Measurements from ENCODE around the gene EVL. TPM values are rescaled to one million over a fixed set of nuclear protein-coding genes. Genes with fewer than 3 reads are reported as not detected.
"Not testable (repeated sequence)": the region's sequence is repeated elsewhere in the genome, so short reads cannot be mapped to it uniquely, and the experiment has no call there.

Gene EVL
- total and polyA plus RNA-seq, 2 donors = 233 to 240 TPM

DNA sequence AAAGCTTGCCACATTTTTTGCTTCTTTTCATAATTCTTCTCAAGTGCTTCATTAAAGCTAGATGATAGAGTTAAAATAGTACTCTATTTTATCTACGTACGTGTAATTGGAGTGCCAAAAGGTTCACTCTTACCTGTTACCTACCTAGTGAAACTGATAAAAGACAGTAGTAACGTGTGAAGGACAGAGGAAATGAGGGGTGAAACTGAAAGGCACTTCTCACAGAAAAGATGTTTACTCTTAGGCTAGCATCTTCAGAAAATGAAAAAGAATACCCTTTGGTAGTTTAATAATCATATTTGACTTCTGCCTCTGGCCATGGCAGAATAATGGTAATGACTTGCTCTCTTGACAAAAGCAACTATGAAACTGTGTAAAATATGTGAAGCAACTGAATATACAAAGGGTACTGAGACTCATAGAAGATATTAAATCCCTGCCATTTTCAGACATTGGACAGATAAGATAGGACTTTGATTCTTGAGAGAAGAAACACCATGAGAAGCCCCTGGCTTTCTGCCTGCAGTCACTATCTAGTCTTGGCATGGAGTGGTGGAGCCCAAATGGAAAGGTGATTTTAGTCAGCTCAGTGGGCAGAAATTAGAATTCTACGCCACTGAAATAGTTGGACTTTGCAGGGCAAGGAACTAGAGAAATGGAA lies 6.3 kb upstream of the EVL start:
- H3K4me3 ChIP-seq (ENCODE audit: low read length in 2 of 2) = no peak overlapping the region
- H3K4me1 ChIP-seq (ENCODE audit: control insufficient read depth in 2 of 2, insufficient read depth in 2 of 2, low read length in 2 of 2) = peaks cover 32 to 48% of the 10 kb centered on the region in 2 donors
- H3K27ac ChIP-seq (ENCODE audit: low read depth in 1 of 2, low read length in 1 of 2) = no peak overlapping the region
- no peaks in the 10 kb centered on the region for H3K36me3 ChIP-seq (ENCODE audit: control insufficient read depth in 2 of 2, insufficient read depth in 2 of 2, low read length in 1 of 2)
- H3K9me3 ChIP-seq (ENCODE audit: control insufficient read depth in 2 of 2, insufficient read depth in 1 of 2, low read length in 1 of 2) = no peaks in the 10 kb centered on the region
- no peak for DNase-seq (ENCODE audit: low read depth in 6 of 9, low spot score in 9 of 9)
- H3K27me3 ChIP-seq (ENCODE audit: control insufficient read depth in 2 of 2, insufficient read depth in 1 of 2, low read length in 1 of 2) = no peaks in the 10 kb centered on the region
- 81% methylated on average over 4 of the region's 4 CpGs for WGBS

- Histone ChIP-seq H3K9me3 (ENCODE audit: control insufficient read depth in 2 of 2, insufficient read depth in 1 of 2, low read length in 1 of 2) (no peaks in the 10 kb centered on the region), H3K4me3 (ENCODE audit: low read length in 2 of 2) (no peak overlapping the region), H3K36me3 (ENCODE audit: control insufficient read depth in 2 of 2, insufficient read depth in 2 of 2, low read length in 1 of 2) (no peaks in the 10 kb centered on the region), H3K27me3 (ENCODE audit: control insufficient read depth in 2 of 2, insufficient read depth in 1 of 2, low read length in 1 of 2) (no peaks in the 10 kb centered on the region), H3K27ac (ENCODE audit: low read depth in 1 of 2, low read length in 1 of 2) (no peak overlapping the region), H3K4me1 (ENCODE audit: control insufficient read depth in 2 of 2, insufficient read depth in 2 of 2, low read length in 2 of 2) (peaks cover 35 to 50% of the 10 kb centered on the region in 2 donors)
- 96% methylated on average over 3 of the region's 3 CpGs for WGBS
- no peak for DNase-seq (ENCODE audit: low read depth in 6 of 9, low spot score in 9 of 9)
Observed at GRCh38 chr14:100059438-100059781, 5.8 kb upstream of the EVL start.

GRCh38 chr14:100060760-100061159 lies 4.5 kb upstream of the EVL start:
- no peaks in the 10 kb centered on the region for H3K36me3 ChIP-seq (ENCODE audit: control insufficient read depth in 2 of 2, insufficient read depth in 2 of 2, low read length in 1 of 2)
- peak overlapping the region; percentile 53 to 60 for H3K27ac ChIP-seq (ENCODE audit: low read depth in 1 of 2, low read length in 1 of 2)
- DNase-seq (ENCODE audit: low read depth in 6 of 9, low spot score in 9 of 9) = no peak
- H3K4me3 ChIP-seq (ENCODE audit: low read length in 2 of 2) = no peak overlapping the region
- no peaks in the 10 kb centered on the region for H3K27me3 ChIP-seq (ENCODE audit: control insufficient read depth in 2 of 2, insufficient read depth in 1 of 2, low read length in 1 of 2)
- no peaks in the 10 kb centered on the region for H3K9me3 ChIP-seq (ENCODE audit: control insufficient read depth in 2 of 2, insufficient read depth in 1 of 2, low read length in 1 of 2)
- H3K4me1 ChIP-seq (ENCODE audit: control insufficient read depth in 2 of 2, insufficient read depth in 2 of 2, low read length in 2 of 2) = peaks cover 41 to 62% of the 10 kb centered on the region in 2 donors
- WGBS = 87% methylated on average over 3 of the region's 3 CpGs

GRCh38 chr14:100062590-100062989 lies 2.6 kb upstream of the EVL start:
- Histone ChIP-seq H3K27me3 (ENCODE audit: control insufficient read depth in 2 of 2, insufficient read depth in 1 of 2, low read length in 1 of 2) (no peaks in the 10 kb centered on the region), H3K36me3 (ENCODE audit: control insufficient read depth in 2 of 2, insufficient read depth in 2 of 2, low read length in 1 of 2) (no peaks in the 10 kb centered on the region), H3K27ac (ENCODE audit: low read depth in 1 of 2, low read length in 1 of 2) (peak overlapping the region in 1 of 2 donors; percentile 56), H3K9me3 (ENCODE audit: control insufficient read depth in 2 of 2, insufficient read depth in 1 of 2, low read length in 1 of 2) (no peaks in the 10 kb centered on the region), H3K4me1 (ENCODE audit: control insufficient read depth in 2 of 2, insufficient read depth in 2 of 2, low read length in 2 of 2) (peaks cover 34 to 61% of the 10 kb centered on the region in 2 donors), H3K4me3 (ENCODE audit: low read length in 2 of 2) (no peak overlapping the region)
- DNase-seq (ENCODE audit: low read depth in 6 of 9, low spot score in 9 of 9) = no peak
- WGBS = 88% methylated on average over 4 of the region's 4 CpGs

GRCh38 chr14:100063314-100063941 lies 1.8 kb upstream of the EVL start:
- Histone ChIP-seq H3K27me3 (ENCODE audit: control insufficient read depth in 2 of 2, insufficient read depth in 1 of 2, low read length in 1 of 2) (no peaks in the 10 kb centered on the region), H3K36me3 (ENCODE audit: control insufficient read depth in 2 of 2, insufficient read depth in 2 of 2, low read length in 1 of 2) (no peaks in the 10 kb centered on the region), H3K27ac (ENCODE audit: low read depth in 1 of 2, low read length in 1 of 2) (peak overlapping the region; percentile 48 to 99), H3K4me3 (ENCODE audit: low read length in 2 of 2) (no peak overlapping the region), H3K4me1 (ENCODE audit: control insufficient read depth in 2 of 2, insufficient read depth in 2 of 2, low read length in 2 of 2) (peaks cover 34 to 67% of the 10 kb centered on the region in 2 donors), H3K9me3 (ENCODE audit: control insufficient read depth in 2 of 2, insufficient read depth in 1 of 2, low read length in 1 of 2) (no peaks in the 10 kb centered on the region)
- DNase-seq (ENCODE audit: low read depth in 6 of 9, low spot score in 9 of 9) = peak in 1 of 9 donors; percentile 30
- 88% methylated on average over 6 of the region's 6 CpGs for WGBS

GRCh38 chr14:100064335-100065092 lies 708 bp upstream of the EVL start:
- peak overlapping the region; percentile 64 to 73 for H3K4me3 ChIP-seq (ENCODE audit: low read length in 2 of 2)
- not testable (repeated sequence) for H3K27me3 ChIP-seq (ENCODE audit: control insufficient read depth in 2 of 2, insufficient read depth in 1 of 2, low read length in 1 of 2); H3K9me3 ChIP-seq (ENCODE audit: control insufficient read depth in 2 of 2, insufficient read depth in 1 of 2, low read length in 1 of 2); H3K36me3 ChIP-seq (ENCODE audit: control insufficient read depth in 2 of 2, insufficient read depth in 2 of 2, low read length in 1 of 2); DNase-seq (ENCODE audit: low read depth in 6 of 9, low spot score in 9 of 9)
- H3K4me1 ChIP-seq (ENCODE audit: control insufficient read depth in 2 of 2, insufficient read depth in 2 of 2, low read length in 2 of 2) = peaks cover 35 to 67% of the 10 kb centered on the region in 2 donors
- 67% methylated on average over 12 of the region's 12 CpGs for WGBS
- H3K27ac ChIP-seq (ENCODE audit: low read depth in 1 of 2, low read length in 1 of 2) = peak overlapping the region; percentile 99

GRCh38 chr14:100065942-100066574 lies 836 bp downstream of the EVL start:
- peak overlapping the region; percentile 99 for H3K27ac ChIP-seq (ENCODE audit: low read depth in 1 of 2, low read length in 1 of 2)
- peak in 4 of 9 donors; percentile 81 to 92 (median 83) for DNase-seq (ENCODE audit: low read depth in 6 of 9, low spot score in 9 of 9)
- 4% methylated on average over 10 of the region's 10 CpGs for WGBS
- H3K9me3 ChIP-seq (ENCODE audit: control insufficient read depth in 2 of 2, insufficient read depth in 1 of 2, low read length in 1 of 2) = no peaks in the 10 kb centered on the region
- peaks cover 0 to 20% of the 10 kb centered on the region in 2 donors for H3K36me3 ChIP-seq (ENCODE audit: control insufficient read depth in 2 of 2, insufficient read depth in 2 of 2, low read length in 1 of 2)
- peak overlapping the region; percentile 64 to 73 for H3K4me3 ChIP-seq (ENCODE audit: low read length in 2 of 2)
- no peaks in the 10 kb centered on the region for H3K27me3 ChIP-seq (ENCODE audit: control insufficient read depth in 2 of 2, insufficient read depth in 1 of 2, low read length in 1 of 2)
- peaks cover 33 to 70% of the 10 kb centered on the region in 2 donors for H3K4me1 ChIP-seq (ENCODE audit: control insufficient read depth in 2 of 2, insufficient read depth in 2 of 2, low read length in 2 of 2)

DNA sequence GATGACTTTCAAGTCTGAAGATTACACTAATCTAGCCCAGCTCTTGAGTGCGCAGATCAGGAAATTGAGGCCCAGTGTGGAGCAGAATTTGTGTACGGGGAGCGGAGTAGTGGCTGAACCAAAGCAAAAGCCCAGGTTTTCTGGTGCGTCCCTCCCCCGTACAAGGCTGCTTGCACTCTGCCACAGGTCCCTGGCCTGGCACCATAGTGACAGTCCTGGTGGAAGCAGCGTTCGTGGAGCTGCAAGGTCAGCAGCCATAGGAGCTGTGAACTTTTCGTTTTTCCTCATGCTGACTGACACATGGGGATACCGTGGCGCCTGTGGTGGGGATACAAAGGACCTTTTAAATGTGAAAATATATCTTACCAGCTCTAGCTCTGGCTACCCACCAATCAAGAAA lies 1.7 kb downstream of the EVL start:
- Histone ChIP-seq H3K27ac (ENCODE audit: low read depth in 1 of 2, low read length in 1 of 2) (peak overlapping the region; percentile 95 to 99), H3K27me3 (ENCODE audit: control insufficient read depth in 2 of 2, insufficient read depth in 1 of 2, low read length in 1 of 2) (no peaks in the 10 kb centered on the region), H3K4me3 (ENCODE audit: low read length in 2 of 2) (peak overlapping the region; percentile 64 to 73), H3K36me3 (ENCODE audit: control insufficient read depth in 2 of 2, insufficient read depth in 2 of 2, low read length in 1 of 2) (peaks cover 0 to 25% of the 10 kb centered on the region in 2 donors), H3K4me1 (ENCODE audit: control insufficient read depth in 2 of 2, insufficient read depth in 2 of 2, low read length in 2 of 2) (peaks cover 39 to 73% of the 10 kb centered on the region in 2 donors), H3K9me3 (ENCODE audit: control insufficient read depth in 2 of 2, insufficient read depth in 1 of 2, low read length in 1 of 2) (no peaks in the 10 kb centered on the region)
- peak in 1 of 9 donors; percentile 71 for DNase-seq (ENCODE audit: low read depth in 6 of 9, low spot score in 9 of 9)
- WGBS = 8% methylated on average over 10 of the region's 10 CpGs

All from thymus (tissue), 11 donors.